Psoas muscle (tissue), 8 donors: ENCODE measurements around the gene APOBEC4. TPM values are rescaled to one million over a fixed set of nuclear protein-coding genes. Genes with fewer than 3 reads are reported as not detected.

Source experiments
- ATAC-seq, 4 donors: fragments of 200-7000 bp; cut with Tn5 transposase; one replicate each; pipeline ENCODE4 v1.9.1; 2020; ENCODE audit warnings: moderate library complexity in 3 of 4, mild to moderate bottlenecking in 2 of 4
- DNase-seq, 2 donors: peaks; one replicate each; pipeline ENCODE4 v3.0.0-alpha.2; 2020
- H3K27ac ChIP-seq: fragments of 200-600 bp; one replicate; pipeline ENCODE4 v1.8.0; 2022
- H3K27me3 ChIP-seq, 3 donors: fragments of 200-600 bp in 1 of 3; one replicate each; pipeline versions ENCODE4 v1.6.1 to v1.8.0; 2013 to 2022; ENCODE audit warnings: low read length in 2 of 3, mild to moderate bottlenecking in 2 of 3, moderate library complexity in 1 of 3; ENCODE audit not compliant: insufficient read depth in 3 of 3
- H3K36me3 ChIP-seq, 2 donors: fragments of 200-600 bp in 1 of 2; one replicate each; pipeline versions ENCODE4 v1.6.1 to v1.8.0; 2013 to 2022; ENCODE audit warnings: low read depth in 1 of 2, mild to moderate bottlenecking in 1 of 2, moderate library complexity in 1 of 2; ENCODE audit not compliant: insufficient read depth in 1 of 2
- H3K4me1 ChIP-seq: fragments of 200-600 bp; one replicate; pipeline ENCODE4 v1.8.0; 2022
- H3K4me3 ChIP-seq: fragments of 200-600 bp; one replicate; pipeline ENCODE4 v1.8.0; 2022; ENCODE audit warnings: mild to moderate bottlenecking
- H3K9me3 ChIP-seq: fragments of 200-600 bp; one replicate; pipeline ENCODE4 v1.8.0; 2022
- WGBS, 3 donors: extraction: QIAGEN DNeasy Blood & Tissue Kit; methylation state at CpG; one replicate each; pipeline versions ENCODE4 v1.1.6 to v1.1.7; 2013; 5-methylcytosine and 5-hydroxymethylcytosine counted together
- intact Hi-C, 2 donors: fragments of 100-400 bp; cut with DNase I; formaldehyde crosslinking; loops; one replicate each; pipeline versions ENCODE4 v1.11.0 to v1.14.2; 2022
- polyA plus RNA-seq, 3 donors: library from polyadenylated mRNA; stranded (reverse); fragments of 200-250 nt; gene quantifications; one replicate each; pipeline ENCODE4 v1.2.3, GENCODE V29; 2013
- total RNA-seq, 4 donors: library from RNA; stranded (reverse); fragmentation: NEBNext Ultra II Directional in 2 of 4; extraction: Animal tissue kit (Norgen Biotek cat#: 25700) in 2 of 4; gene quantifications; one replicate each; pipeline versions ENCODE4 v1.2.1 to v1.2.4, GENCODE V29; 2021 to 2023
- TF ChIP-seq, protein P1 (sequence below): fragments of 200-600 bp; IDR thresholded peaks from one replicate; pipeline ENCODE4 v1.8.0; 2022; ENCODE audit warnings: antibody characterized with exemption
- donor health status: healthy with polysubstance abuse.
- donor health status: DM: no; HTN: no; CAD: no; lungs with moderate emphysema.
- donor health status: Bipolar disorder and iron deficiency.
- donor health status: healthy.
- donor health status: DM: yes; HTN: yes; CAD: no.
- donor health status: DM: no; HTN: no; CAD: no.
- donor health status: DM: no; HTN: no; CAD: no.
- donor health status: DM: yes; HTN: yes; CAD: no.

The APOBEC4 gene
- total and polyA plus RNA-seq, 7 donors = not detected

DNA sequence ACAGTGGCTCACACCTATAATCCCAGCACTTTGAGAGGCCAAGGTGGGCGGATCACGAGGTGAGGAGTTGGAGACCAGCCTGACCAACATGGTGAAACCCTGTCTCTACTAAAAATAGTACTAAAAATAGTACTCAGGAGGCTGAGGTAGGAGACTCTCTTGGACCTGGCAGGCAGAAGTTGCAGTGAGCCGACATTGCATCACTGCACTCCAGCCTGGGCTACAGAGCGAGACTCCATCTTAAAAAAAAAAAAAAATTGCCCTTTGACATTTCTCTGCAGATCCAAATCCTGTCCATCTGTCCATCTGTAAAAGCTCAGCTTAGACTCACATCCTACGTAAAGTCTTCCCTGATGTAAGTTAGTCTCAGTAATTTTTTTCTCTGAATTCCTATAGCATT is 56.6 kb downstream of the APOBEC4 start:
- H3K4me1 ChIP-seq = no peaks in the 10 kb centered on the region
- intact Hi-C loops = no loop called here
- peaks cover 0 to 3% (median 0%) of the 10 kb centered on the region in 3 donors for H3K27me3 ChIP-seq
- ATAC-seq = no peak
- no peaks in the 10 kb centered on the region for H3K36me3 ChIP-seq
- TF ChIP-seq, protein P1, sequence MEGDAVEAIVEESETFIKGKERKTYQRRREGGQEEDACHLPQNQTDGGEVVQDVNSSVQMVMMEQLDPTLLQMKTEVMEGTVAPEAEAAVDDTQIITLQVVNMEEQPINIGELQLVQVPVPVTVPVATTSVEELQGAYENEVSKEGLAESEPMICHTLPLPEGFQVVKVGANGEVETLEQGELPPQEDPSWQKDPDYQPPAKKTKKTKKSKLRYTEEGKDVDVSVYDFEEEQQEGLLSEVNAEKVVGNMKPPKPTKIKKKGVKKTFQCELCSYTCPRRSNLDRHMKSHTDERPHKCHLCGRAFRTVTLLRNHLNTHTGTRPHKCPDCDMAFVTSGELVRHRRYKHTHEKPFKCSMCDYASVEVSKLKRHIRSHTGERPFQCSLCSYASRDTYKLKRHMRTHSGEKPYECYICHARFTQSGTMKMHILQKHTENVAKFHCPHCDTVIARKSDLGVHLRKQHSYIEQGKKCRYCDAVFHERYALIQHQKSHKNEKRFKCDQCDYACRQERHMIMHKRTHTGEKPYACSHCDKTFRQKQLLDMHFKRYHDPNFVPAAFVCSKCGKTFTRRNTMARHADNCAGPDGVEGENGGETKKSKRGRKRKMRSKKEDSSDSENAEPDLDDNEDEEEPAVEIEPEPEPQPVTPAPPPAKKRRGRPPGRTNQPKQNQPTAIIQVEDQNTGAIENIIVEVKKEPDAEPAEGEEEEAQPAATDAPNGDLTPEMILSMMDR = no peak
- no peak for DNase-seq
- no peak overlapping the region for H3K4me3 ChIP-seq
- H3K9me3 ChIP-seq = no peaks in the 10 kb centered on the region
- no peak overlapping the region for H3K27ac ChIP-seq
- 85 to 95% (median 90%) methylated on average over 5 of the region's 5 CpGs for WGBS, 3 donors

Other genes with a start within 250 kb of the APOBEC4 start
- under 1 TPM; 0.30 to 0.61 (median 0.43) TPM for gene NMNAT2, start 234.9 kb downstream of the APOBEC4 start, total RNA-seq
- gene NMNAT2, start 234.9 kb downstream of the APOBEC4 start, polyA plus RNA-seq = under 1 TPM; 0.04 to 0.38 (median 0.13) TPM
- gene SMG7, start 180.8 kb downstream of the APOBEC4 start, total RNA-seq = 10 to 100 TPM; 21.1 to 40.3 (median 32.1) TPM
- gene SMG7, start 180.8 kb downstream of the APOBEC4 start, polyA plus RNA-seq = 10 to 100 TPM; 14.1 to 26.4 (median 22.9) TPM
- gene NCF2, start 62.9 kb downstream of the APOBEC4 start, total RNA-seq = 1 to 10 TPM; 2.3 to 4.3 (median 3.0) TPM
- under 1 TPM; 0.51 to 0.83 (median 0.80) TPM for gene NCF2, start 62.9 kb downstream of the APOBEC4 start, polyA plus RNA-seq
- gene ARPC5, start 17.5 kb downstream of the APOBEC4 start, total RNA-seq = 10 to 100 TPM; 11.6 to 17.1 (median 12.7) TPM
- 10 to 100 TPM; 13.9 to 31.8 (median 16.4) TPM for gene ARPC5, start 17.5 kb downstream of the APOBEC4 start, polyA plus RNA-seq
- 1 to 10 TPM; 3.9 to 6.8 (median 5.2) TPM for gene RGL1, start 151.8 kb upstream of the APOBEC4 start, total RNA-seq
- 1 to 10 TPM in 2 of 3 donors, under 1 TPM in 1; 0.93 to 1.3 (median 1.3) TPM for gene RGL1, start 151.8 kb upstream of the APOBEC4 start, polyA plus RNA-seq